Rectal smooth muscle tissue (tissue), 1 donor: ENCODE data around the gene PIBF1.
A peak's percentile ranks its signal among the peaks of the same experiment; 100 is the strongest.

Source experiments
- H3K27ac ChIP-seq: one replicate; pipeline ENCODE4 v1.7.0; 2013; ENCODE audit warnings: low read depth, low read length, inconsistent platforms
- H3K27me3 ChIP-seq: one replicate; pipeline ENCODE4 v1.7.0; 2013; ENCODE audit warnings: low read length; ENCODE audit not compliant: control insufficient read depth, insufficient read depth
- H3K36me3 ChIP-seq: one replicate; pipeline ENCODE4 v1.7.0; 2013; ENCODE audit warnings: low read length; ENCODE audit not compliant: control insufficient read depth, insufficient read depth
- H3K4me1 ChIP-seq: one replicate; pipeline ENCODE4 v1.7.0; 2013; ENCODE audit warnings: low read length; ENCODE audit not compliant: control insufficient read depth, insufficient read depth
- H3K4me3 ChIP-seq: one replicate; pipeline ENCODE4 v1.7.0; 2013; ENCODE audit warnings: low read length
- H3K9ac ChIP-seq: one replicate; pipeline ENCODE4 v1.7.0; 2013; ENCODE audit warnings: low read length

PIBF1 gene

GRCh38 chr13:73060251-73061160 is 278.6 kb downstream of the PIBF1 start:
- H3K27ac ChIP-seq, result no peak overlapping the region
- peak overlapping the region; percentile 84 for H3K4me3 ChIP-seq
- peak overlapping the region; percentile 6 for H3K9ac ChIP-seq
- H3K36me3 ChIP-seq, result no peaks in the 10 kb centered on the region
- H3K27me3 ChIP-seq, result no peaks in the 10 kb centered on the region
- no peaks in the 10 kb centered on the region for H3K4me1 ChIP-seq

GRCh38 chr13:73061473-73061872 is 279.5 kb downstream of the PIBF1 start:
- H3K9ac ChIP-seq, result no peak overlapping the region
- no peaks in the 10 kb centered on the region for H3K4me1 ChIP-seq
- peak overlapping the region; percentile 84 for H3K4me3 ChIP-seq
- H3K27ac ChIP-seq, result no peak overlapping the region
- H3K27me3 ChIP-seq, result no peaks in the 10 kb centered on the region
- no peaks in the 10 kb centered on the region for H3K36me3 ChIP-seq

- H3K9ac ChIP-seq, result no peak overlapping the region
- no peaks in the 10 kb centered on the region for H3K4me1 ChIP-seq
- no peak overlapping the region for H3K27ac ChIP-seq
- no peaks in the 10 kb centered on the region for H3K36me3 ChIP-seq
- H3K4me3 ChIP-seq, result peak overlapping the region; percentile 84
- no peaks in the 10 kb centered on the region for H3K27me3 ChIP-seq
Measured at GRCh38 chr13:73061876-73062275, 279.9 kb downstream of the PIBF1 start.

GRCh38 chr13:73062468-73062867 is 280.5 kb downstream of the PIBF1 start:
- Histone ChIP-seq H3K4me1 (no peaks in the 10 kb centered on the region), H3K36me3 (no peaks in the 10 kb centered on the region), H3K27ac (no peak overlapping the region), H3K9ac (peak overlapping the region; percentile 25), H3K27me3 (no peaks in the 10 kb centered on the region), H3K4me3 (peak overlapping the region; percentile 84)

GRCh38 chr13:73063166-73063565 is 281.2 kb downstream of the PIBF1 start:
- no peak overlapping the region for H3K27ac ChIP-seq
- no peaks in the 10 kb centered on the region for H3K27me3 ChIP-seq
- no peak overlapping the region for H3K9ac ChIP-seq
- peaks cover 2% of the 10 kb centered on the region for H3K36me3 ChIP-seq
- H3K4me3 ChIP-seq, result peak overlapping the region; percentile 19
- H3K4me1 ChIP-seq, result no peaks in the 10 kb centered on the region

GRCh38 chr13:73065036-73065435 is 283.1 kb downstream of the PIBF1 start:
- Histone ChIP-seq H3K27ac (no peak overlapping the region), H3K4me1 (no peaks in the 10 kb centered on the region), H3K9ac (no peak overlapping the region), H3K36me3 (peaks cover 2% of the 10 kb centered on the region), H3K27me3 (no peaks in the 10 kb centered on the region), H3K4me3 (no peak overlapping the region)

- no peak overlapping the region for H3K9ac ChIP-seq
- no peak overlapping the region for H3K27ac ChIP-seq
- no peaks in the 10 kb centered on the region for H3K4me1 ChIP-seq
- H3K36me3 ChIP-seq, result peaks cover 2% of the 10 kb centered on the region
- H3K27me3 ChIP-seq, result no peaks in the 10 kb centered on the region
- peak overlapping the region; percentile 8 for H3K4me3 ChIP-seq
Measured at GRCh38 chr13:73065665-73066340, 283.9 kb downstream of the PIBF1 start.
